HG03103 (cell line): ENCODE measurements around the gene AGAP1.
"Not testable (repeated sequence)": the region's sequence is repeated elsewhere in the genome, so short reads cannot be mapped to it uniquely, and the experiment has no call there.

Experiments used
- ATAC-seq: cut with Tn5 transposase; IDR thresholded peaks from one replicate; pipeline ENCODE4 v1.9.1; 2021; ENCODE audit warnings: low read depth; ENCODE audit not compliant: unreplicated experiment

Gene AGAP1

GRCh38 chr2:236088368-236089057, 594.7 kb downstream of the AGAP1 start:
- no peak for ATAC-seq

GRCh38 chr2:236089271-236090026, 595.6 kb downstream of the AGAP1 start:
- ATAC-seq = no peak

GRCh38 chr2:236090027-236090382, 596.2 kb downstream of the AGAP1 start:
- ATAC-seq = no peak

- ATAC-seq = not testable (repeated sequence)
Observed at GRCh38 chr2:236090826-236091225, 597.0 kb downstream of the AGAP1 start.

GRCh38 chr2:236092714-236093113, 598.9 kb downstream of the AGAP1 start:
- ATAC-seq = no peak

GRCh38 chr2:236093134-236093533, 599.3 kb downstream of the AGAP1 start:
- ATAC-seq = no peak

- ATAC-seq = no peak
Observed at GRCh38 chr2:236095504-236095903, 601.7 kb downstream of the AGAP1 start.

GRCh38 chr2:236101311-236101950, 607.6 kb downstream of the AGAP1 start:
- ATAC-seq = no peak

GRCh38 chr2:236102971-236103370, 609.1 kb downstream of the AGAP1 start:
- ATAC-seq = no peak

GRCh38 chr2:236103981-236104380, 610.1 kb downstream of the AGAP1 start:
- no peak for ATAC-seq

GRCh38 chr2:236105955-236106607, 612.2 kb downstream of the AGAP1 start:
- ATAC-seq = no peak

- ATAC-seq = no peak
Observed at GRCh38 chr2:236106761-236107160, 612.9 kb downstream of the AGAP1 start.

GRCh38 chr2:236107536-236107935, 613.7 kb downstream of the AGAP1 start:
- ATAC-seq = no peak

- no peak for ATAC-seq
Observed at GRCh38 chr2:236107942-236108625, 614.2 kb downstream of the AGAP1 start.

- ATAC-seq = no peak
Observed at GRCh38 chr2:236109061-236109460, 615.2 kb downstream of the AGAP1 start.

GRCh38 chr2:236109473-236109872, 615.6 kb downstream of the AGAP1 start:
- ATAC-seq = no peak

GRCh38 chr2:236112466-236112865, 618.6 kb downstream of the AGAP1 start:
- no peak for ATAC-seq

GRCh38 chr2:236113425-236113824, 619.6 kb downstream of the AGAP1 start:
- no peak for ATAC-seq

GRCh38 chr2:236113948-236114347, 620.1 kb downstream of the AGAP1 start:
- ATAC-seq = no peak

- ATAC-seq = no peak
Observed at GRCh38 chr2:236114959-236115358, 621.1 kb downstream of the AGAP1 start.

- ATAC-seq = no peak
Observed at GRCh38 chr2:236117401-236117800, 623.6 kb downstream of the AGAP1 start.
